Activated effector memory CD4-positive, alpha-beta T cell treated with Interleukin-2 at 50 U/mL for 16 hours (primary cell): ENCODE measurements around the gene RBM39.
"Not testable (repeated sequence)": the region's sequence is repeated elsewhere in the genome, so short reads cannot be mapped to it uniquely, and the experiment has no call there.

Experiments
- DNase-seq: peaks from one replicate; pipeline ENCODE4 v3.0.0-alpha.2; 2020

RBM39 gene

DNA sequence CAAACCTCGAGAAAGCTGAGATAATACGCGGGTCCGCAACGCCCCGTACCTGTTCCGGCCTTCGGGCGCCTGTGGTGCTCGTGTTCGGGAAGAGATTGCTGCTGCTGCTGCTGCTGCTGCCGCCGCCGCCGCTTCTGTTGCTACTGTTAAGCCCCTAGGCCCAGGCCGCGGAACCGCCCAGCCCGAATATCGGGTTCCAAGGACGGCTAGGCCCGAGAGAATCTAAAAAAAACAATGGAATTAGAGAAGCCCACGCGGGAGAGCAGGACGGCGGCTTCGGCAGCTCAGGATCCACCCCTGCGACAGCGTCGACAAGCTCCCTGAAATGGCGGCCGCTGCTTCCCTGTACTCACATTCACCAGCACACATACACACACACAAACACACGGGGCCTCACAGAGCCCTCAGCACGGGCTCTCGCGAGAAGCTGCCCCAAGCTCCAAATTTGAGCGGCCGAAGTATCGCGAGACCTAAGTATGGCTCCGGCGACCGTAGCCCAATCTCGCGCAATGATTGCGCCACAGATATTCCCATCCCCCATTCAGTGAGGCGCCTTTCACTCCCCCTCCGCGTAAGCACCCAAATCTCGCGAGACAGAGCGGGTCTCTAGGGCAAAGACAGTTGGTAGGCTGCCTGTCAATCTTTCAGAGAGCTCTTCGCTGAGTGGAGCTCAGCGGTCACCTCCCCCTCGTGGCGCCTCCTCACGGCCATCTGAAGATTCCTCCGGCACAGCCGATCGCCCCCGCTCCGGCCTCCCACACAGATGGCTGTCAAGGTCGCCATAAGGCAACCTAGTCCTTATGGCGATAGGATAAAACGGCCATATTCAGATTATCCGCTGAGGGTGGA, at the start of gene RBM39:
Gene RBM39 (minus strand): TSS at position 369 of the 849 bp plus-strand sequence. CDS start 1,386 bp downstream, outside the sequence.
- peak; percentile 97 for DNase-seq

DNA sequence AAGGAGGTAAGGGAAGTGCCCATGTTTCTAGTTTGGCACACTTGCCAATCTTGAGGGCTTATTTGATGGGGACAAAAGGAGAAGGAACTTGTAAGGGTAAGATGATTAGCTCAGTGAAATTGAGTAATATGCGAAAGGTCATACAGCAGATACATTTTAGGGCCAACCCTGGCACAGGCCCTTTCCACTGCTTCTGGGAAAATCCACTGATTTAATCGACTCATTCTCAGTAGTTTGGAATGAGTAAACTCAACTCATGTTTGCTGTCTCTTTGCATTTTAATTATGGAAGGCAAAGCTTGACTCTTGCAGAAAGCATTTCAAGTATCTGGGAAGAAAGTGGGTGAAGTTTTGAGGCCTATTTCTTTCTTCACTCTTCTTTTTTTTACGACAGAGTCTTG, 49.8 kb upstream of the RBM39 start:
- DNase-seq, result no peak

GRCh38 chr20:35791097-35791496, 49.0 kb upstream of the RBM39 start:
- DNase-seq, result no peak

DNA sequence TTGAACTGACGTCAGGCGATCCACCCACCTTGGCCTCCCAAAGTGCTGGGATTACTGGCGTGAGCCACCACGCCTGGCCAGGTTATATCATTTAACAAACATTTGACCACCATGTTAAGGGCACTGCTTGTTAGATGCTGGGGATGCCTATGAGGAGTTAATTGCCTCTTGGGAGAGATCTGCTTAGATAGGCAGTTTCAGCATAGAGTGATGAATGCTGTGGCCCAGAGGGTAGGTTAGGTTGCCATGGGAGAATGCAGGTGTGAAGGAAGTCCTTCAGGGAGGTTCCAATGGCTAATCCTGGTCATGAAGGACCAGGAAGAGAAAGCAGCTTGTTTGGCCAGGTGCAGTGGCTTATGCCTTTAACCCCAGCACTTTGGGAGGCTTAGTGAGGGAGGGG, 46.7 kb upstream of the RBM39 start:
- DNase-seq, result no peak

GRCh38 chr20:35785541-35785940, 43.5 kb upstream of the RBM39 start:
- DNase-seq, result not testable (repeated sequence)

DNA sequence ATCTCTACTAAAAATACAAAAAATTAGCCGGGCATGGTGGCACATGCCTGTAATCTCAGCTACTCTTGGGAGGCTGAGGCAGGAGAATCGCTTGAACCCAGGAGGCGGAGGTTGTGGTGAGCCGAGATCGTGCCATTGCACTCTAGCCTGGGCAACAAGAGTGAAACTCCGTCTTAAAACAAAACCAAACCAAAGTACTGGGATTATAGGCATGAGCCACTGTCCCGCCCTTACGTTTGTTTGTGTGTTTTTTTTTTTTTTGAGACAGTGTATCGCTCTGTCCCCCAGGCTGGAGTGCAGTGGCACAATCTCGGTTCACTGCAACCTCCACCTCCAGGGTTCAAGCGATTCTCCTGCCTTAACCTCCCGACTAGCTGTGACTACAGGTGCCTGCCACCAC, 41.8 kb upstream of the RBM39 start:
- not testable (repeated sequence) for DNase-seq

DNA sequence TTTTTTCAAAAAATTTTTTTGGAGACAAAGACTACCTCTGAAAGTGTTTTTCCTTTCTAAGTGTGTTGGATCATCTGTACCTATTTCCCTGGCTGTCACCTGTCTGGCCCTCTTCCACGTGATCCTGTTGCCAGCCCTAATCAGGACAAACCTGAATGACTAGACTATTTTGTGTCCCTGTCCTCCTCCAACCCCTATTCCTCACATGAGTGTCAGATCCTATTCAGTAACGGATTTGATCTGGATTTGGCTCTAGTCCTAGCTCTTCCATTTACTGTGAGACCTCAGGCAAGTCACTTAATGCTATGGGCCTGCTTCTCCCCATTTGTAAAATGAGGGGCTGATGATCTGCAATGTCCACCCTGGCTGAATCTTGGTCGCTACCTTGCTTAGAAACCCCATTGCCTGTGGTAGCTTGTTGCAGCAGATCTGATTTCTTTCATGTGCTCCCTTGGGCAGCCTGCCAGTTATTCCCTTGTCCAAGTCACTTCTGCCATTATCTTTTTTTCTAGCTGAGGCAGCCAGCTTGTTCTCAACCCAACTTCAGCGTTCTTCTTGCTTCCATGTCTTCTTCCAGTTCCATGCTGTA, 34.5 kb upstream of the RBM39 start:
- DNase-seq, result no peak

GRCh38 chr20:35774391-35774790, 32.3 kb upstream of the RBM39 start:
- no peak for DNase-seq

GRCh38 chr20:35773154-35773751, 31.2 kb upstream of the RBM39 start:
- DNase-seq, result peak; percentile 24

DNA sequence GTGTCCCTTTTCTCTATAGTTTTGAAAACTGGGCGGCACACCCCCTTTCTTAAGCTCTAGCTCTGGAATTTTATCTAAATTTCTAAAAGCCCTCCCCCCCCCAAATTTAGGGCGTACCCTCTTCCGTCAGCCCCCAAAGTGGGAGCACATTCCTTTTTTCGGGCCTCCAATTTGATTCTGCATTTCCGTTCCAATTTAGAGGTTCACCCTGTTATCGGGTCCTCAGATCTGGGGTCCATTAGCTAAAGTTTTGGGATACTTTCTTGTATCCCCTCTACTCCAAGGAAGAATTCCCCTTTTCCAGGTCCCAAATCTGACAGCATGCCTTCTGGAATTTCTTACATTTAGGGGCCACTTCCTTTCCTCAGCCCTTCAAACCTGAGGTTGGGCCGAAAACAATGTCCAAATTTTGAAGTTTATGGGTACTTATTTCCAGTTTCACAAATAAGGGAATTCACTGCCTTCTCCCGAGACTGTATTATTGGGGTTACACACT, 30.6 kb upstream of the RBM39 start:
- DNase-seq, result no peak

DNA sequence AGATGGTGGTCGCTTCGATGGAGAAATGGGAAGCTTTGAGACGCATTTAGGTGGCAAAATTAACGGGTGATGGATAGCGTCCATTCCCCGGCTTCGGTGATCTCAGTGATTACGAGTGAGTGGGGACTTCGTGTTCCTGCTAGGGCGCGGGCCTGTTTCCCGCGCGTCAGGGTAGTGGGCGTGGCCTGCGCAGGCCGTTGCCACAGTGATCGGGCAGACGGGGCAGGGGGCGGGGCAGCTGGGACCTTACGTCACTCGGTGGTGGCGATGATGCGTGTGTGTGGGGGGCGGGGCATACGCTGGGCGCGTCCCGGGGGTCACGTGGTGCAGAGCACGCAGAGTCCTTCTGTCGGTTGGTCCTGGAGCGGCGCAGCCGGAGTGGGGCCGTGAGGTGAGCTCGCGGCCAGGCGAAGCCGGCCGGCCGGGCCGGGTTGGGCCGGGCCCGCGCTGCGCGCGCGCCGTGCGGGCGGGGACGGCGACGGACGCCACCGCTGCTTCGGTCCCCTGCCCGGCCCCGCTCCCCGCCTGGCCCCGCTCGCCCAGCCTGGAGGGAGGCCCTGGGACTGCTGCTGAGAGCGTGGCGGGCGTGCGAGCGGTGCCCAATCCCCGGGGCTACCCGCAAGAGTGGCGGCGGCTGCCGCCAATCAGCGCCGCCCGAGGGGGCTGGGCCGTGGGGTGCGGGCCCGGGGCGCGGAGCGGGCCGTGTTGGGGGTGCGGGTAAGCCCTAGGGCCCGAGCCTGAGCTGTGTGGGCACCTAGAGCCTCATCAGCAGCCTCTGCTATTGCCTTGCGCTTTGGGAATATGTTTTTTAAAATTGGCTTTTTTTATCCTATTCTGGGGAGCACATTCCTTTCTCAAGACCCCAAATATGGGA, 29.9 kb upstream of the RBM39 start, which contains the start of gene PHF20:
Gene PHF20 (plus strand): TSS at position 327 of the 874 bp plus-strand sequence. CDS start 29,508 bp downstream, outside the sequence.
- DNase-seq, result peak; percentile 99

GRCh38 chr20:35771367-35771688, 29.3 kb upstream of the RBM39 start:
- no peak for DNase-seq

DNA sequence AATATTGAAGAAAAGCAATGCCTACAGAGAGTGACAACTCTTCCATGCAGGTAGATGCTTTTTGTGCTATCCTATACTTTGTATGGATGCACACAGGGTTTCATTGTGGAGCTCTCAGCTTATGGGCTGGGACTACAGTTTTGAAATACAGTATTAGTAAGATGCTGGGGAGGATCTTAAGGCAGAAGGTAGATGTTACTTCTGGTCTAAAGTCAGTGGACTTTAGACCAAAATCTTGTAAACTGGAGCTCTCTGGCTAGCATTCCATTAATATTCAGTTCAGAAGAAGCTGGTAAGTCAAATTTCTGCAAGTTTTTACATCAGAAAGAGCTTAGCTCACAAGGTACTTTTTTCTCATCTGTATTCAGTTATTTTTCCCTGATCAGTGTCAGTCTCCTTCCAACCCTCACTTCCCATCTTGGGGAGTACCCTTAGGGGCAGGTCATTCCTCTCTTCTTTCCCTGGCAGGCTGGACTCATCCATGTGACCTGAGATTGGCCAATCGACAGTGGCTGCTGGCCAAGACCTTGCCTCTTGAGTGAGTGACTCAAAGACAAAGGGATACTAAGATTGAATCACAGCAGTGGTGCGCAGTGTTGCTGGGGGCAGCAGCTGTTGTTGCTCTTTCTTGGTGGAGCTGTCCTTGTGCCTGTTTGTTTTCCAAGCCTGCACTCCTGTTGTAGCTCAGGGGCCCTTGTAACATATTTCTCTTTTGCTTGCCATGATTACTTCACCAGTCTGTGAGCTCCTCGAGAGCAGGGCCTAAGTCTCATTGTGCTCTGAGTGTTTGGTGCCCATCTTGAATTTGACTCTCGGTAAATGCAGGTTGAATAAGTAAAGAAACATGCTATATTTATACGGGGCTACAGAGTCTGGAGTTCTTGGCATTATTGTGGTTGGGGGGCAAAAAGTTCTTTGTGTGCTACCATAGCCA, 26.9 kb upstream of the RBM39 start:
- DNase-seq, result peak; percentile 12

DNA sequence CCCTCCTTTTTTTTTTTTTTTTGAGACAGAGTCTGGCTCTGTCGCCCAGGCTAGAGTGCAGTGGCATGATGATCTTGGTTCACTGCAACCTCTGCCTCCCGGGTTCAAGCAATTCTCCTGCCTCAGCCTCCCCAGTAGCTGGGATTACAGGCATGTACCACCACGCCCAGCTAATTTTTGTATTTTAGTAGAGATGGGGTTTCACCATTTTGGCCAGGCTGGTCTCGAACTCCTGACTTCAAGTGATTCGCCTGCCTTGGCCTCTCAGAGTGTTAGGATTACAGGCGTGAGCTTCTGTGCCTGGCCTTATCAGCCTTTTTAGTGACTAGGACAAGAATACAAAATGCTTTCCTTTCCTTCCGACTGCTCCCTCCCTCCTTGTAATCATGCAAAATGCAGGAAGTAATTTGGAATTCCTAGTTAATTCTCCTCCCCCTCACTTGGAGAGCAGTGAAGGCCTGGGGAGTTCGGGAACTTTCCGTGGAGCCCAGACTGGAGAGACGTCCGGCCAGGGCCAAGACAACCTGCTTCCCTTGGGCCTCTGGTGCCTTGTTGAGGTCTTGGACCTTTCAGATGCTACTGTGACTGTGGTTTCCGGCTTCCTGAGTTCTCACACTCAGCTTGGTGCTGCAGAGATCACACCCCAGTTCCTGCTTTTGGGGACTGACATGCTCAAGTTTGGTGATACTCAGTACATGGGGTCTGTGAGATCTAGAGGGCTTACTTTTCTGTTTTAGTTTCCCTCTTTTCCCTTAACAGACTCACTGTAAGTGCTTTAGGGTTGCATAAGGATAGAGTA, 25.8 kb upstream of the RBM39 start:
- DNase-seq, result peak; percentile 59

GRCh38 chr20:35766843-35767242, 24.8 kb upstream of the RBM39 start:
- DNase-seq, result no peak

DNA sequence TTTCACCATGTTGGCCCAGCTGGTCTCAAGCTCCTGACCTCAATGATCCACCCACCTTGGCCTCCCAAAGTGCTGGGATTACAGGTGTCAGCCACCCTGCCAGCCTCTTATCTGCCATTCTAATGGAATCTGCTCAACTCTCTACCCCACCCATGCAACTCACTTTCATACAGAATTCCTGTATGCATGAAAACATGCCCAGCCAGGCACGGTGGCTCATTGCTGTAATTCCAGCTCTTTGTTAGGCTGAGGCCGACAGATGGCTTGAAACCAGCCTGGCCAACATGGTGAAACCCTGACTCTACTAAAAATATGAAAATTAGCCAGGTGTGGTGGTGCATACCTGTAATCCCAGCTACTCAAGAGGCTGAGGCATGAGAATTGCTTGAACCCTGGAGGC, 22.9 kb upstream of the RBM39 start:
- DNase-seq, result not testable (repeated sequence)

DNA sequence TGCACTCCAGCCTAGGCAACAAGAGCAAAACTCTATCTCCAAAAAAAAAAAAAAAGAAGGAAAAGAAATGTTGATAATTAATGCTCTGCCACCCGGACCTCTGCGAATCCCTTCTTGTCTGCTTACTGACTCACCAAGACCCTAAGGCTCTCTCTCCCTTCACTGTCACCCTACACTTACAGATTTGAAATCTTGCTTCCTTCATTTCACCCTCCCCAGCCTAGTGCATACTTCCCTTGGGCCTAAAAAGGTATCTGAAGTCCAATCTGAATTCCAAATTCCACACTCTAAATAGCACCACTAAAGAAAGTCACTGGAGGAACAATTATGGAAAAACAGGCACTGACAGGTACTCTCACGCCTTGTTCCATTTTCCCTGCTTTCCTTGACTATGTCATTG, 20.4 kb upstream of the RBM39 start:
- no peak for DNase-seq

GRCh38 chr20:35761548-35761947, 19.5 kb upstream of the RBM39 start:
- not testable (repeated sequence) for DNase-seq

DNA sequence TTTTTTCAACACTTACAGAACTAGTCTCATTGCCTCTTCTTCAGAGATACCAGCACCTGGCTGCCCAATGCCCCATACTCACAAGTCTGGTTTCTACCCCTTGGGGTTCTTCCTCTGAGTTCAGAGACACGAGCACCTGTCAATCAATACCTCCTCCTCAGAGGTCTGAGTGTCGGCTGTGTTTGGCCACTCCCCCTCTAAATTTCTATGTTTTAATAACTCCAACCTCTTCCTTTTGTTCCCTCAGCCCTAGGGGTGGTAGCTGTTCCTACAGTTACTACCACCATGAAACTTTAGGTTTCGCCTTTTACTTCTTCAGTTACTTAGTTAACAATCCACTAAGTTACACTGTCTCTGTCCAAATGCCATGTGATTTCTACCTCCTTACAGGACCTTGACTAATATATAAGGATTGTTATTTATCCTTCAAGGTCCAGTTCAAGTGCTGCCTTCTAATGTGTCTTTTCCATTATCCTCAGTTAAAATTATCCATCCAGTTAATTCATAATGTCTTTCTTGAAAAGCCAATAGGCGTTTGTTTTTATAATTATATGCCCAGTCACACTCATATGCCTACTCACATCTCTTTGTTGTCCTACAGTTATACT, 15.1 kb upstream of the RBM39 start:
- no peak for DNase-seq

- no peak for DNase-seq
These were observed 14.3 kb upstream of the RBM39 start for GRCh38 chr20:35756404-35756803.
